Activated T-helper 2 cell treated with anti-CD3 and anti-CD28 coated beads, Interferon-gamma antibody, Interleukin-2, Interleukin-4, amounts not matched to agents 10 μg/mL and 5 μg/mL and 100 μg/mL, durations not matched to agents 14 hours and 24 hours and 36 hours (primary cell): Measurements from ENCODE around the gene MVB12B. TPM values are rescaled to one million over a fixed set of nuclear protein-coding genes. Genes with fewer than 3 reads are reported as not detected.

Experiments
- DNase-seq: peaks from one replicate; pipeline ENCODE4 v3.0.0; 2021; ENCODE audit warnings: low spot score
- H3K27ac Mint-ChIP-seq: one replicate; pipeline ENCODE4 v1.8.0; 2021; ENCODE audit warnings: mixed read lengths
- H3K27me3 Mint-ChIP-seq: one replicate; pipeline ENCODE4 v1.8.0; 2021; ENCODE audit warnings: low read depth, mixed read lengths
- H3K36me3 Mint-ChIP-seq: one replicate; pipeline ENCODE4 v1.8.0; 2021; ENCODE audit warnings: low read depth, mixed read lengths
- H3K4me1 Mint-ChIP-seq: one replicate; pipeline ENCODE4 v1.8.0; 2021; ENCODE audit warnings: low read depth, mixed read lengths
- H3K4me3 Mint-ChIP-seq: one replicate; pipeline ENCODE4 v1.8.0; 2021; ENCODE audit warnings: low read depth, mild to moderate bottlenecking, moderate library complexity, mixed read lengths
- H3K9me3 Mint-ChIP-seq: one replicate; pipeline ENCODE4 v1.8.0; 2021; ENCODE audit warnings: mixed read lengths
- intact Hi-C: fragments of 100-400 bp; cut with micrococcal nuclease; formaldehyde crosslinking; loops from one replicate; pipeline ENCODE4 v1.15.1; 2023
- total RNA-seq: library from RNA; stranded (reverse); gene quantifications from 2 replicates; pipeline ENCODE4 v1.2.3, GENCODE V29; 2022

The MVB12B gene
- total RNA-seq, 1 donor from 2014 or later, result 0.50 TPM

DNA sequence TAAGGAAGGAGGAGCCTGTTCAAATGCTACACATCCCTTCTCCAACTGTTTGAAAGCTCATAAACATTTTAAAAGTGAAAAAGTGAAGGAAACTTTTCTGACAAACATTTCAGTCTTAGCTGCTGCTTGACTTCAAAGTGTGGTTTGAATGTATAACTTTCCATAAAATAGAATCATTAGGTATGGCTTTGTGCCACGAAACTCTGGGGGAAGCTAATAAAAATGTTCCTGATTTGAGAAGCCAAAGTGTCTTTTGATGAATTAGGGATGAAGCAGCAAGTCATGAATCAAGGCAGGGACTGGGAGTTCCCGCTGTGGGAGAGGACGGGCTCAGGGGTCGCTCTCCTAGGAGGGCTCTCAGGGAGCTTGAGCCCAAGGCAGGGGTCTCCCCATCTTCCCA is 15.3 kb downstream of the MVB12B start:
- no peaks in the 10 kb centered on the region for H3K9me3 Mint-ChIP-seq
- no peaks in the 10 kb centered on the region for H3K4me1 Mint-ChIP-seq
- H3K27ac Mint-ChIP-seq, result no peak overlapping the region
- intact Hi-C loops, result no loop called here
- H3K36me3 Mint-ChIP-seq, result no peaks in the 10 kb centered on the region
- H3K4me3 Mint-ChIP-seq, result no peak overlapping the region
- DNase-seq, result no peak
- peaks cover 11% of the 10 kb centered on the region for H3K27me3 Mint-ChIP-seq

DNA sequence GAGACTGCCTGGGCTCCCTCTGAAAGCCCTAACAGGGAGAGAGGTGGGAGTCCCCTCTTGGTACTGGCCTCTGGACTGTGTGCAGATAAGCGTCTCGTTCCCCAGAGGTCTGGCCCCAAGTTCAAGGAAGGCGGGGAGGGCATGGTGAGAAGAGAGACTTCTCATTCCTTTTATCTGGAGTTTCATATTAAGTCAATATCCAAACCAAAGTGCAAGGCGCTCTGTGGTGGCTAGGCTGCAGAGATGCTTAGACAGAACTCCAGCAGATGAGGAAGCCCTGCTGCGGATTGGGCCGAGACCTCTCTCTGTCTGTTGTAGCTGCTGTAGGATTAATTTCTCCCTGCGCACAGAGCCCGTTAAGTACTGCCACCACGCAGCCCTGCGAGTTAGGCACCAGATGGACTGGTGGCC is 16.0 kb downstream of the MVB12B start:
- no peak for DNase-seq
- Mint-ChIP-seq H3K4me1 (no peaks in the 10 kb centered on the region), H3K27ac (no peak overlapping the region), H3K9me3 (no peaks in the 10 kb centered on the region), H3K4me3 (no peak overlapping the region), H3K27me3 (peaks cover 12% of the 10 kb centered on the region), H3K36me3 (no peaks in the 10 kb centered on the region)
- intact Hi-C loops, result no loop called here

DNA sequence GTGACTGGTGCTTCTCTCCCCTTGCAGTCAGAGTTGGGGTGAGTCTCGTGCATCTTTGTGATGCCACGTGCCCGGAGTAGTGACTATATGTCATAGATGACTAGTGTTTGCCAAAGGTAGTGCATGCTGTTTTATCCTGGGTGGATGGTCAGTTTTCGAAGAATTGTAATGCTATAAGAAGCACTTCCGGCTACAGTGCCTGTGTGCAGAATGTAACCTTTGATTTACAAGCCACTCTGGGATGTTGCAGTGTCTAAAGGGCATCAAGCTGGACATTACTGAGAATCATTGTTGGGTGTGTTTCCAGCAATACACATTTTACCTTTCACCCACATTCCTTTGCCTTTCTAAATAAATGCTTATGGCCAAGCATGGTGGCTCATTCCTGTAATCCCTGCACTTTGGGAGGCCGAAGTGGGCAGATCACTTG is 16.7 kb downstream of the MVB12B start:
- Mint-ChIP-seq H3K36me3 (no peaks in the 10 kb centered on the region), H3K27ac (no peak overlapping the region), H3K4me1 (no peaks in the 10 kb centered on the region), H3K9me3 (no peaks in the 10 kb centered on the region), H3K4me3 (no peak overlapping the region), H3K27me3 (peaks cover 12% of the 10 kb centered on the region)
- intact Hi-C loops, result no loop called here
- DNase-seq, result no peak

DNA sequence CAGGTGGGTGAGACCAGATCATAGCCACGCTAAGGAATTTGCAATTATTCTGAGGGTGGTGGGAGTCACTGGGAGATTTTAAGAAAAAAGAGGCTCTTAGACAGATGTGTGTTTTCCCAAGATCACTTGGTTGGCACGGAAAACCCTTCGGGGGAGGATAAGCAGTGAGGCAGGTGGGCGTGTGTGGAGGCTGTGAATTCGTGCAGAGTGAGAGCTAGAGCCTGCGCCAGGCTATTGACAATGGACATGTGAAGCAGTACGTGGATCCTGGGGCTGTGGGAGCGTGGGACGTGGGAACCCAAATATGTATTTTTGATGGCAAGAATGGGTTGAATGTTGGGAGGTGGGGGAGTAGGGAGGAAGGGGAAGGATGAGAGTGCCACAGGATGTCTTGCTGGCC is 19.4 kb downstream of the MVB12B start:
- Mint-ChIP-seq H3K4me1 (no peaks in the 10 kb centered on the region), H3K36me3 (no peaks in the 10 kb centered on the region), H3K4me3 (no peak overlapping the region), H3K9me3 (peaks cover 8% of the 10 kb centered on the region), H3K27ac (no peak overlapping the region), H3K27me3 (peaks cover 25% of the 10 kb centered on the region)
- intact Hi-C loops, result no loop called here
- DNase-seq, result no peak

DNA sequence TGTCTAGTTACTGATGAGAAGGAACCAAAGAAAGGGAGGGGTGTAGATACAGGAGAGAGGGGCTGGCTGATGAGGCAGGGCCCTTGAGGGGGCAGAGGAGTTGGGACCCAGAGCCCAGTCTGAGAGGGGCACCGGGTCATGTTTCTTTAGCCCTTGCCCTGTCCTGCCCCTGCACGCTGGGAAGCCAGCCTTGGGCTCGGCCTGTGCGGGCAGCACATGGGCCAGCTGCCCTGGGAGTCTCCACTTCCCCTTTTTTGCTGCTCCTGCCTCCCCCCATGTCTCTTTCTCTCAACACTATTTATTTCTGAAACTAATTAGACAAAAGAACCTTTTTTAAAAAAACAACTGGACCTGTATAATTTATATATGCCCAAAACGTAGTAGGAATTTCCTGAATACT is 20.5 kb downstream of the MVB12B start:
- no peaks in the 10 kb centered on the region for H3K4me1 Mint-ChIP-seq
- H3K27me3 Mint-ChIP-seq, result peaks cover 29% of the 10 kb centered on the region
- no peak for DNase-seq
- H3K27ac Mint-ChIP-seq, result no peak overlapping the region
- intact Hi-C loops, result no loop called here
- H3K9me3 Mint-ChIP-seq, result peaks cover 12% of the 10 kb centered on the region
- H3K36me3 Mint-ChIP-seq, result no peaks in the 10 kb centered on the region
- H3K4me3 Mint-ChIP-seq, result no peak overlapping the region

DNA sequence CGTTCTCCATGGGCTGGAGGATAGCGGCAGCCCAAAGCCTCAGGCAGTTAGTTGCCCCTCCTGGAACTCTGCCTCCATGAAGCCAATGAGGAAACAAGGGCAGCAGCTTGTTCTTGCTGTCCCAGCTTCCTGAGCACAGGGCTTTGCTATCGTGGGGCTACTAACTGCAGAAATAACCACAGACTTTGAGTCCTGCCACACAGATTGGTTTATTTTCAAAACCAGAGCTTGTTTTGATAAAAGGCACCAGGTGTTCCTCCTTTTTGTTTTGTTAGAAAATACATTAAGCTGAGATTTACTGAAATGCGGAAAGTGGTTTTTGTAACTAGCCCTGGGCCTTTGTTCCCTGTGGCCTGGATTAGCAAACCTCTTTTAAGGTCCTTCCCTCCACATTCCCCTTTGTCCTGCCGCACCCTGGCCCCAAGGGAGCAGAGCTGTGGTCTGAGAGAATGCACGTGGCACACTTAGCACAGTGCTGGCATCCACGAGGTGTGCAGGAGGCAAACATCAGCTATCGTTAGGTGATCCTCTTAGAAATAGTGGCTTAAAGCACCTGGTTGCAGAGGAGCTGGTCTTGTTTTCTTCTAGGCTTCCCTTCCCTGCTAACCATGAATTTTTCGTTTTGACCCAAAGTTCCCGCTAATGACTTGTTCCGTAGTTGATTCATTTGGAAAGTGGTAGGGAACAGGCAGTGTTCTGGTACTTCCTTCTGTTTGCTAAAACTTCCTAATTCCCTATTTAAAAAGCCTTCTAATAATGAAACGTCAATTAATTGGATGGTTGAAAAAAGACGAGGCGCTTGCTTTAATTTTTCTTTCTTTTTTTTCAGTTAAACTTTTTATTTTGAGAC is 21.5 kb downstream of the MVB12B start:
- intact Hi-C loops, result no loop called here
- peaks cover 36% of the 10 kb centered on the region for H3K27me3 Mint-ChIP-seq
- no peaks in the 10 kb centered on the region for H3K4me1 Mint-ChIP-seq
- no peaks in the 10 kb centered on the region for H3K36me3 Mint-ChIP-seq
- DNase-seq, result no peak
- no peak overlapping the region for H3K27ac Mint-ChIP-seq
- no peak overlapping the region for H3K4me3 Mint-ChIP-seq
- peaks cover 12% of the 10 kb centered on the region for H3K9me3 Mint-ChIP-seq

DNA sequence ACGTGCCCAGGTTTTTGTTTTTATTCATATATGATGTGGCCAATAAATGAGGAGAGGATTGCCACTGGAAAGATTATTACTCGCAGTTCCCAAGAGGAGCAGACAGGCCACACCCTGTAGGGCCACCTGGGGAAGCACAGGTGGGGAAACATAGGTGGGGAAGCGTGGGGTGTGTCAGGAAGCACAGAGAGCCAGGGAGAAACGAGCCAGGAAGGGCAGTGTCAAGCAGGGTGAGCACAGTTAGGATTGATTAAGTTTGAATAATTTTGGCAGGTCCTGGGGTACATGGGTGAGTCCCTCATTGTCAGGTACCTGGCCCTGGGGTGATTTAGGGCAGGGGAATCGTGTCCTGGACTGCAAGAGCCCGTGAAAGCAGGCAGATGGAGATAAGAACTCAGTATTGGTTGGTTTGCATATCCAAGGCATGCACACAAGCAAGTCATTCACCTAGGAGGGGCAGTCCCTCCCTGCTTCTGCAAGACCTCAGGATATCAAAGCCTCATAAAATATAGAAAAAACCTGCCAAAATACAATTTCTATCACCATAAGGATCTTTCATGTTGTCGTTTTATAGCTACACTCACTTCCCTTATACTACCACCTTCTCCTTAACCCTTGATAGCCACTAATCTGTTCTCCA is 22.4 kb downstream of the MVB12B start:
- Mint-ChIP-seq H3K4me1 (no peaks in the 10 kb centered on the region), H3K27ac (no peak overlapping the region), H3K4me3 (no peak overlapping the region), H3K27me3 (peaks cover 36% of the 10 kb centered on the region), H3K36me3 (no peaks in the 10 kb centered on the region), H3K9me3 (peaks cover 12% of the 10 kb centered on the region)
- intact Hi-C loops, result no loop called here
- no peak for DNase-seq

DNA sequence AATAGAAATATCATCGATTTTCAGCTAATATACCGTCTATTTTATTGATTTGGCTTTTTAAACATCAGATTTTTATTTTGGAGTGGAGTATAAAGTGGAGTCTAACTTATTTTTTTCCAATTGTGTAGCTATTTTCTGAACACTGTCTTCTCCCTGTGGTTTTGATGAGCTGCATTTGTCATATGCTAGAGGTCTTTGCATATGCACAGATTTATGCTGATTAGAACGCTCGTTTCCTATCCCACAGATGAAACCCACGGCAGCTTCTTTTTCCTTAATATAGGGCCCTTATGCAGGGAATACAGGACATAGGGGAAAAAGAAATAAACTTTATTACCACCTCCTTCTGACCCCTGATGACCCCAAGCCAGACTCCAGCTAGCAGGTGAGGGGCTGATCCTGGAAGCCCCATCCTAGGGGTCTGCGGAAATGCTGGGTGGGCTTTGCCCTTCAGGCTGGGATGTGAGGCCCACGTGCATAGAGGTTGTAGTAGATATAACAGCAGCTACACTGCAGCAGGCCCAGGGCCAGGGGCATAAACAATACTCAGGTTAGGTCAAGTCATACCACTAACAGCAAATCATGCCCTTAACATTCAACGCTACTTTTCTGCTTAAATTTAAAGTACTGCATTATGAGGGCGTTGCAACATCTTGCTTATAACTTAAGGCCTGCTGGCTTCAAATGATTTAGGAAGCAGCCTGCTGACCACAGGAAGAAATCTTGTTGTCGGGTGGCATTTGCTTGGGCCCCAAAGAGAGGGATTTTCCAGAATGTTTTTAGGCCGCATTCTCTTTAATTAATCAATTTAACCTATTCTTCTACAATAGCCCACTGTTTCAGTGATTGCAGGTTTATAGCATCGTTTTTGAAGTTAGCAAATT is 28.5 kb downstream of the MVB12B start:
- no peaks in the 10 kb centered on the region for H3K4me1 Mint-ChIP-seq
- H3K4me3 Mint-ChIP-seq, result no peak overlapping the region
- DNase-seq, result no peak
- intact Hi-C loops, result no loop called here
- H3K9me3 Mint-ChIP-seq, result peaks cover 18% of the 10 kb centered on the region
- H3K27me3 Mint-ChIP-seq, result peaks cover 32% of the 10 kb centered on the region
- peaks cover 3% of the 10 kb centered on the region for H3K36me3 Mint-ChIP-seq
- no peak overlapping the region for H3K27ac Mint-ChIP-seq

DNA sequence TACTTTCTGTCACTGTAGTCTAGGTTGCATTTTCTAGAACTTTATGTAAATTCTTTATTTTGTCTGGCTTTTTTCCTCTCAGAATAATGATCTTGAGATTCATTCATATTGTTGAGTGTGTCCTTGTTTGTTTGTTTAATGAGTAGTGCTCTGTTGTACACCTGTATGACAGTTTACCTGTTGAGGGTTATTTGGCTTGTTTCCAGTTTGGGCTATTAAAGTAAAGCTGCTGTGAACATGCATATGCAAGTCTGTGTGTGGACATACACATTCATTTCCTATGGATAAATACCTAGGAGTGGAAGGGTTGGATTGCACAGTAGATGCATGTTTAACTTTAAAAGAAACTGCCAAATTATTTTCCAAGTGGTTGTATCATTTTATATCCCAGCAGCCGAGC is 30.4 kb downstream of the MVB12B start:
- H3K4me3 Mint-ChIP-seq, result no peak overlapping the region
- peaks cover 25% of the 10 kb centered on the region for H3K9me3 Mint-ChIP-seq
- no peak for DNase-seq
- H3K27me3 Mint-ChIP-seq, result peaks cover 23% of the 10 kb centered on the region
- no peak overlapping the region for H3K27ac Mint-ChIP-seq
- intact Hi-C loops, result no loop called here
- H3K4me1 Mint-ChIP-seq, result no peaks in the 10 kb centered on the region
- peaks cover 3% of the 10 kb centered on the region for H3K36me3 Mint-ChIP-seq

DNA sequence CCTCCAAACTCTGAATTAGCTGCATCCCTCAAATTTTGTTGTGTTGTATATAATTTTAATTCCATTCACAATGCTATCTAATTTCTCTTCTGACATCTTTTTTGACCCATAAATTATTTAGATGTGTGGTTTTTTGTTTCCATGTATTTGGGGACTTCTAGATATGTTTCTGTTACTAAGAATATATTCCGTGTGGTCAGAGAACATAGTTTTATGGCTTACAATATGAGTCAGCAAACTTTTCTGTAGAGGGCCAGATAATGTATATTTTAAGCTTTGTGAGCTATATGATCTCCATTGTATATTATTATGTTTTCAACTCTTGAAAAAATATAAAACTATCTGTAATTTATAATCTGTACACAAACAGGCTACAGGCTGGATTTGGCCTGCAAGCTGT is 33.4 kb downstream of the MVB12B start:
- Mint-ChIP-seq H3K4me1 (no peaks in the 10 kb centered on the region), H3K36me3 (peaks cover 3% of the 10 kb centered on the region), H3K4me3 (no peak overlapping the region)

DNA sequence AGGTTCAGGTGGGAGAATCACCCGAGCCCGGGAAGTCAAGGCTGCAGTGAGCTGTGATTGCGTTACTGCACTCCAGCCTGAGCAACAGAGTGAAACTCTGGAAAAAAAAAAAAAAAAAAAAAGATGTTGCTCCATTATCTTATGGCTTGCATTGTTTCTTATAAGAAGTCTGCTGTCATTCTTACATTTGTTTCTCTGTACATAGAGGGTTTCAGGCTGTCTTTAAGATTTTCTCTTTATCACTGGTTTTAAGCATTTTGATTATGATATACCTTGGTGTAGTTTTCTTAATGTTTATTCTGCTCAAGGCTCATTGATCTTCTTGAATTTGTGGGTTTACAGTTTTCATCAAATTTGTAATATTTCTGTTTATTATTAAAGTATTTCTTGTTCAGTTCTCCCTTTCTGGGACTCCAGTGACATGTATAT is 35.2 kb downstream of the MVB12B start:
- Mint-ChIP-seq H3K27ac (no peak overlapping the region), H3K4me3 (no peak overlapping the region), H3K27me3 (peaks cover 14% of the 10 kb centered on the region), H3K36me3 (peaks cover 3% of the 10 kb centered on the region), H3K4me1 (no peaks in the 10 kb centered on the region), H3K9me3 (peaks cover 39% of the 10 kb centered on the region)
- DNase-seq, result no peak
- intact Hi-C loops, result no loop called here

More for the DNA sequence above, 33.4 kb downstream of the MVB12B start:
- Mint-ChIP-seq H3K27me3 (peaks cover 15% of the 10 kb centered on the region), H3K27ac (no peak overlapping the region), H3K9me3 (peaks cover 39% of the 10 kb centered on the region)
- intact Hi-C loops, result no loop called here
- DNase-seq, result no peak

DNA sequence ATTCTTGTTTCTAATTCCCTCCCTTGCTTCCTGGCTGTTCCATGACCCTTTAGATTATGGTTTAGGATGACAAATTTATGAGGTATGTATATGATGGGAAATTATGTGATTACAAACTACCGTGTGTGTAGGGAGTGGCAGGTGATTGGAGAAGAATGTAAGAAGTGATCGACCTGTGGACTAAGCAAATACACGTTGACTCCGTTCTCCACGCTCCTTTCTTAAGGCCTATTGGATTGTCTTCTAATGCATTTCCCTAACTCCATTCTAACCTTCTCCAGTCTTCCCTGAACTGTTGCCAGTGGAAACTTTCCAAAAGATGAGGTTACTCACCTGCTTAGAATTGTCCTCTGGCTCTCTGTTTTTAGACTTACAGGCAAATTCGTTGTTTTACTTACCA is 36.6 kb downstream of the MVB12B start:
- Mint-ChIP-seq H3K4me3 (no peak overlapping the region), H3K27ac (no peak overlapping the region), H3K27me3 (peaks cover 17% of the 10 kb centered on the region), H3K36me3 (peaks cover 3% of the 10 kb centered on the region), H3K4me1 (no peaks in the 10 kb centered on the region), H3K9me3 (peaks cover 39% of the 10 kb centered on the region)
- no peak for DNase-seq
- intact Hi-C loops, result no loop called here
